KMS-11 (cell line): ENCODE results near the gene STARD13.

Experiments
- H2AFZ ChIP-seq: fragments of 200-600 bp; sonication (generic); 2 replicates; pipeline ENCODE4 v1.6.1; 2016; ENCODE audit warnings: antibody characterized with exemption, mixed run types, low read depth
- H3K27ac ChIP-seq: fragments of 200-600 bp; sonication (generic); 2 replicates; pipeline ENCODE4 v1.6.1; 2016; ENCODE audit warnings: mild to moderate bottlenecking, mixed run types
- H3K27me3 ChIP-seq: fragments of 200-600 bp; sonication (generic); 2 replicates; pipeline ENCODE4 v1.6.1; 2017; ENCODE audit warnings: mild to moderate bottlenecking, low read depth, mixed run types, moderate library complexity; ENCODE audit not compliant: insufficient read depth
- H3K36me3 ChIP-seq: fragments of 200-600 bp; sonication (generic); 2 replicates; pipeline ENCODE4 v1.6.1; 2017; ENCODE audit warnings: mild to moderate bottlenecking, mixed run types; ENCODE audit not compliant: insufficient read depth
- H3K4me1 ChIP-seq: fragments of 200-600 bp; sonication (generic); 2 replicates; pipeline ENCODE4 v1.6.1; 2016; ENCODE audit warnings: mild to moderate bottlenecking, low read depth, mixed run types; ENCODE audit not compliant: poor library complexity, severe bottlenecking
- H3K4me2 ChIP-seq: fragments of 200-600 bp; sonication (generic); 2 replicates; pipeline ENCODE4 v1.7.0; 2016; ENCODE audit warnings: mild to moderate bottlenecking, mixed run types
- H3K4me3 ChIP-seq: fragments of 200-600 bp; sonication (generic); IDR thresholded peaks from 2 replicates; pipeline ENCODE4 v1.6.1; 2017; ENCODE audit warnings: low read depth, low read length, mixed read lengths; ENCODE audit not compliant: insufficient read depth
- H3K79me2 ChIP-seq: fragments of 200-600 bp; sonication (generic); 2 replicates; pipeline ENCODE4 v1.6.1; 2016; ENCODE audit warnings: low read depth, mixed run types; ENCODE audit not compliant: insufficient read depth
- H3K9ac ChIP-seq: fragments of 200-600 bp; sonication (generic); 2 replicates; pipeline ENCODE4 v1.6.1; 2016; ENCODE audit warnings: mild to moderate bottlenecking, mixed run types
- H4K20me1 ChIP-seq: fragments of 200-600 bp; sonication (generic); 2 replicates; pipeline ENCODE4 v1.6.1; 2016; ENCODE audit warnings: mild to moderate bottlenecking, mixed run types; ENCODE audit not compliant: insufficient read depth
- CTCF ChIP-seq: fragments of 200-600 bp; sonication (generic); conservative IDR thresholded peaks from 2 replicates; pipeline ENCODE4 v1.6.1; 2017; ENCODE audit warnings: low read depth, mild to moderate bottlenecking, antibody characterized with exemption, low read length, moderate library complexity, mixed read lengths

STARD13 gene

GRCh38 chr13:33231339-33231738 is 54.2 kb downstream of the STARD13 start:
- H3K4me2 ChIP-seq = no peak overlapping the region
- no peak for TF ChIP-seq CTCF
- H4K20me1 ChIP-seq = no peaks in the 10 kb centered on the region
- peaks cover 15% of the 10 kb centered on the region for H3K4me1 ChIP-seq
- H3K36me3 ChIP-seq = no peaks in the 10 kb centered on the region
- H3K4me3 ChIP-seq = no peak overlapping the region
- H3K79me2 ChIP-seq = no peaks in the 10 kb centered on the region
- no peak overlapping the region for H3K9ac ChIP-seq
- no peak overlapping the region for H3K27ac ChIP-seq
- no peak overlapping the region for H2AFZ ChIP-seq
- no peaks in the 10 kb centered on the region for H3K27me3 ChIP-seq

- no peak overlapping the region for H3K4me2 ChIP-seq
- H3K79me2 ChIP-seq = no peaks in the 10 kb centered on the region
- H3K27me3 ChIP-seq = no peaks in the 10 kb centered on the region
- no peak overlapping the region for H3K9ac ChIP-seq
- no peak overlapping the region for H3K4me3 ChIP-seq
- H3K27ac ChIP-seq = no peak overlapping the region
- peaks cover 15% of the 10 kb centered on the region for H3K4me1 ChIP-seq
- H2AFZ ChIP-seq = no peak overlapping the region
- no peak for TF ChIP-seq CTCF
- H3K36me3 ChIP-seq = no peaks in the 10 kb centered on the region
- H4K20me1 ChIP-seq = no peaks in the 10 kb centered on the region
Observed at GRCh38 chr13:33230178-33230881, 55.2 kb downstream of the STARD13 start.

GRCh38 chr13:33229446-33230177 is 55.9 kb downstream of the STARD13 start:
- peaks cover 15% of the 10 kb centered on the region for H3K4me1 ChIP-seq
- H3K4me2 ChIP-seq = no peak overlapping the region
- no peak overlapping the region for H2AFZ ChIP-seq
- H3K27me3 ChIP-seq = no peaks in the 10 kb centered on the region
- no peaks in the 10 kb centered on the region for H4K20me1 ChIP-seq
- no peak overlapping the region for H3K9ac ChIP-seq
- H3K27ac ChIP-seq = no peak overlapping the region
- H3K79me2 ChIP-seq = no peaks in the 10 kb centered on the region
- no peaks in the 10 kb centered on the region for H3K36me3 ChIP-seq
- H3K4me3 ChIP-seq = no peak overlapping the region
- TF ChIP-seq CTCF = no peak

- no peaks in the 10 kb centered on the region for H3K79me2 ChIP-seq
- H4K20me1 ChIP-seq = no peaks in the 10 kb centered on the region
- peak; percentile 81 for TF ChIP-seq CTCF
- H3K4me3 ChIP-seq = no peak overlapping the region
- no peak overlapping the region for H3K9ac ChIP-seq
- H2AFZ ChIP-seq = no peak overlapping the region
- H3K4me2 ChIP-seq = peak overlapping the region; percentile 29
- H3K27ac ChIP-seq = no peak overlapping the region
- H3K4me1 ChIP-seq = peaks cover 15% of the 10 kb centered on the region
- no peaks in the 10 kb centered on the region for H3K27me3 ChIP-seq
- no peaks in the 10 kb centered on the region for H3K36me3 ChIP-seq
Observed at GRCh38 chr13:33228648-33229445, 56.7 kb downstream of the STARD13 start.
